HS-5 (cell line): Measurements from ENCODE around the gene AGPAT2.

Experiments used
- DNase-seq: peaks from one replicate; pipeline ENCODE4 v3.0.0-alpha.2; 2012; ENCODE audit warnings: low read depth

AGPAT2 gene

GRCh38 chr9:136700959-136701667 is 13.9 kb upstream of the AGPAT2 start:
- no peak for DNase-seq

GRCh38 chr9:136700304-136700703 is 13.0 kb upstream of the AGPAT2 start:
- no peak for DNase-seq

- DNase-seq = no peak
Observed at GRCh38 chr9:136698635-136699246, 11.5 kb upstream of the AGPAT2 start.

- DNase-seq = no peak
Observed at GRCh38 chr9:136697821-136698526, 10.7 kb upstream of the AGPAT2 start.

- no peak for DNase-seq
Observed at GRCh38 chr9:136697146-136697820, 10.0 kb upstream of the AGPAT2 start.

GRCh38 chr9:136696502-136696901 is 9.2 kb upstream of the AGPAT2 start:
- no peak for DNase-seq

- no peak for DNase-seq
Observed at GRCh38 chr9:136695955-136696354, 8.7 kb upstream of the AGPAT2 start.

- DNase-seq = no peak
Observed at GRCh38 chr9:136695435-136695895, 8.2 kb upstream of the AGPAT2 start.

GRCh38 chr9:136694872-136695247 is 7.6 kb upstream of the AGPAT2 start:
- no peak for DNase-seq

- DNase-seq = no peak
Observed at GRCh38 chr9:136694163-136694871, 7.1 kb upstream of the AGPAT2 start.

- DNase-seq = peak; percentile 6
Observed at GRCh38 chr9:136693490-136694162, 6.4 kb upstream of the AGPAT2 start.

GRCh38 chr9:136693135-136693489 is 5.9 kb upstream of the AGPAT2 start:
- no peak for DNase-seq

GRCh38 chr9:136692185-136693134 is 5.2 kb upstream of the AGPAT2 start:
- no peak for DNase-seq

GRCh38 chr9:136691316-136692184 is 4.3 kb upstream of the AGPAT2 start:
- no peak for DNase-seq

- no peak for DNase-seq
Observed at GRCh38 chr9:136690806-136691261, 3.6 kb upstream of the AGPAT2 start.

GRCh38 chr9:136690104-136690805 is 3.0 kb upstream of the AGPAT2 start:
- DNase-seq = no peak

- DNase-seq = no peak
Observed at GRCh38 chr9:136689108-136689460, 1.8 kb upstream of the AGPAT2 start.

GRCh38 chr9:136688274-136689107 is 1.2 kb upstream of the AGPAT2 start:
- DNase-seq = no peak
